ENCODE data around the gene DHDDS. TPM values are rescaled to one million over a fixed set of nuclear protein-coding genes. Genes with fewer than 3 reads are reported as not detected.
A peak's percentile ranks its signal among the peaks of the same experiment; 100 is the strongest.

Gene DHDDS
- total and polyA plus RNA-seq, 2 of the 13 experiments (the other 11 are each of a cell fraction or from before 2014, with no cell fraction given) = 18.9 to 28.3 TPM

GRCh38 chr1:26500488-26501175 is 68.5 kb downstream of the DHDDS start (continued):
- TF ChIP-seq E2F1 (CRISPR knock-in tag; IDR thresholded peaks at IDR 0.05) (0 out of 2 replicates have a peak, but pooled peaks have one; percentile 40), ZNF720 (CRISPR knock-in tag; IDR thresholded peaks at IDR 0.05) (no peak), FOXP4 (CRISPR knock-in tag; IDR thresholded peaks at IDR 0.05) (no peak), ZSCAN9 (CRISPR knock-in tag; IDR thresholded peaks at IDR 0.05; ENCODE audit: borderline replicate concordance) (peak; percentile 48; the same call in 1 of the 2 replicates), EZH2 (conservative IDR thresholded peaks at IDR 0.05; ENCODE audit: low read depth, low read length) (no peak), MED13 (CRISPR knock-in tag; IDR thresholded peaks at IDR 0.05) (0 out of 2 replicates have a peak, but pooled peaks have one; percentile 25), FOSL2 (CRISPR knock-in tag; IDR thresholded peaks at IDR 0.05) (no peak), ATRX (CRISPR knock-in tag; IDR thresholded peaks at IDR 0.05; ENCODE audit: borderline replicate concordance) (no peak), NAIF1 (CRISPR knock-in tag; IDR thresholded peaks at IDR 0.05; ENCODE audit: borderline replicate concordance) (0 out of 2 replicates have a peak, but pooled peaks have one; percentile 88), POLR2G (IDR thresholded peaks at IDR 0.05; ENCODE audit: low read depth, low read length) (peak; percentile 66), BRF2 (CRISPR knock-in tag; IDR thresholded peaks at IDR 0.05) (peak; percentile 93), MIER3 (CRISPR knock-in tag; IDR thresholded peaks at IDR 0.05; ENCODE audit: borderline replicate concordance) (peak; percentile 35; the same call in 1 of the 2 replicates), ZNF839 (CRISPR knock-in tag; IDR thresholded peaks at IDR 0.05; ENCODE audit: borderline replicate concordance) (peak; percentile 86), SNAPC4 (CRISPR knock-in tag; IDR thresholded peaks at IDR 0.05) (0 out of 2 replicates have a peak, but pooled peaks have one; percentile 19), PRDM4 (CRISPR knock-in tag; IDR thresholded peaks at IDR 0.05; ENCODE audit: borderline replicate concordance) (no peak), ZNF546 (CRISPR knock-in tag; conservative IDR thresholded peaks at IDR 0.05) (peak; percentile 77; the same call in 1 of the 2 replicates), KLF6 (CRISPR knock-in tag; IDR thresholded peaks at IDR 0.05) (no peak)
